ENCODE data around the gene CCSER2.

CCSER2 gene

GRCh38 chr10:84469470-84469869 lies 141.1 kb downstream of the CCSER2 start:
- TF ChIP-seq, protein P1, sequence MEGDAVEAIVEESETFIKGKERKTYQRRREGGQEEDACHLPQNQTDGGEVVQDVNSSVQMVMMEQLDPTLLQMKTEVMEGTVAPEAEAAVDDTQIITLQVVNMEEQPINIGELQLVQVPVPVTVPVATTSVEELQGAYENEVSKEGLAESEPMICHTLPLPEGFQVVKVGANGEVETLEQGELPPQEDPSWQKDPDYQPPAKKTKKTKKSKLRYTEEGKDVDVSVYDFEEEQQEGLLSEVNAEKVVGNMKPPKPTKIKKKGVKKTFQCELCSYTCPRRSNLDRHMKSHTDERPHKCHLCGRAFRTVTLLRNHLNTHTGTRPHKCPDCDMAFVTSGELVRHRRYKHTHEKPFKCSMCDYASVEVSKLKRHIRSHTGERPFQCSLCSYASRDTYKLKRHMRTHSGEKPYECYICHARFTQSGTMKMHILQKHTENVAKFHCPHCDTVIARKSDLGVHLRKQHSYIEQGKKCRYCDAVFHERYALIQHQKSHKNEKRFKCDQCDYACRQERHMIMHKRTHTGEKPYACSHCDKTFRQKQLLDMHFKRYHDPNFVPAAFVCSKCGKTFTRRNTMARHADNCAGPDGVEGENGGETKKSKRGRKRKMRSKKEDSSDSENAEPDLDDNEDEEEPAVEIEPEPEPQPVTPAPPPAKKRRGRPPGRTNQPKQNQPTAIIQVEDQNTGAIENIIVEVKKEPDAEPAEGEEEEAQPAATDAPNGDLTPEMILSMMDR (IDR thresholded peaks at IDR 0.05), result no peak
- TF ChIP-seq ZFX (IDR thresholded peaks at IDR 0.05; ENCODE audit: borderline replicate concordance), result no peak
- H3K27ac ChIP-seq, result no peak overlapping the region

- no peak overlapping the region for H3K27ac ChIP-seq
- TF ChIP-seq ZFX (IDR thresholded peaks at IDR 0.05; ENCODE audit: borderline replicate concordance), result no peak
- TF ChIP-seq, protein P1 (IDR thresholded peaks at IDR 0.05), result no peak
Observed at GRCh38 chr10:84473136-84473535, 144.7 kb downstream of the CCSER2 start.

GRCh38 chr10:84477398-84478128 lies 149.2 kb downstream of the CCSER2 start:
- no peak overlapping the region for H3K27ac ChIP-seq
- TF ChIP-seq, protein P1 (IDR thresholded peaks at IDR 0.05), result no peak
- TF ChIP-seq ZFX (IDR thresholded peaks at IDR 0.05; ENCODE audit: borderline replicate concordance), result no peak

GRCh38 chr10:84478151-84478550 lies 149.8 kb downstream of the CCSER2 start:
- TF ChIP-seq, protein P1 (IDR thresholded peaks at IDR 0.05), result no peak
- no peak for TF ChIP-seq ZFX (IDR thresholded peaks at IDR 0.05; ENCODE audit: borderline replicate concordance)
- H3K27ac ChIP-seq, result no peak overlapping the region

- no peak for TF ChIP-seq ZFX (IDR thresholded peaks at IDR 0.05; ENCODE audit: borderline replicate concordance)
- TF ChIP-seq, protein P1 (IDR thresholded peaks at IDR 0.05), result no peak
- no peak overlapping the region for H3K27ac ChIP-seq
Observed at GRCh38 chr10:84478679-84479078, 150.3 kb downstream of the CCSER2 start.

DNA sequence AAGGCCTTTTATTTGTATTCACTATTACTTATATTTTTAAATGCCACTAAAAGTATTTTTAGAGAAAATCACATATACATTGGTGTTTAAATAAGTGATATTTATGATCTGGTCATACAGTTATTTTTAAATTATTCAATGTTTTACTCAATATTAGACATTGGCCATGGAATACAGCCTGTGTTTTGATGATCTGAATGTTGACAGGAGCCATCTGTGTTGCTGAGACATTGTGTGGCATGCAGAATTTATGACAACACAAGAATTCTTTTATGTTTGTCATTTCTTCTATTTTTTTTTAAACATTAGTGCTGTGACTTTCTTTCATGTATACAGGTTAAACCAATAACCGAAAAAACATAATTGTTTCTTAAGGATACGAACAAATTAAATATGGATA lies 156.2 kb downstream of the CCSER2 start:
- no peak for TF ChIP-seq ZFX (IDR thresholded peaks at IDR 0.05; ENCODE audit: borderline replicate concordance)
- TF ChIP-seq, protein P1 (IDR thresholded peaks at IDR 0.05), result no peak

DNA sequence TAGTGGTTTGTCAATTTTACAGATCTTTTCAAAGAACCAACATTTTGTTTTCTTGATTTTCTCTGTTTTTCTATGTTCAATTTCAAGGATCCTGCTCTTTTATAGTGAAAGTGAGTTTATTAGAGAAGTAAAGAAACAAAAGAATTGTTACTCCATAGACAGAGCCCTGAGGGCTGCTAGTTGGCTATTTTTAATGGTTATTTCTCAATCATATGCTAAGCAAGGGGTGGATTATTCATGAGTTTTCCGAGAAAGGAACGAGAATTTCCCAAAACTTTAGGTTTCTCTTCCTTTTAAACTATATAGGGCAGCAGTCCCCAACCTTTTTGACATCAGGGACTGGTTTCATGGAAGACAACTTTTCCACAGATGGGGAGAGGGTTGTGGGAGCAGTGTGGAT lies 165.0 kb downstream of the CCSER2 start:
- TF ChIP-seq, protein P1 (IDR thresholded peaks at IDR 0.05), result no peak
- TF ChIP-seq ZFX (IDR thresholded peaks at IDR 0.05; ENCODE audit: borderline replicate concordance), result no peak
- H3K27ac ChIP-seq, result no peak overlapping the region

More for the DNA sequence above, 156.2 kb downstream of the CCSER2 start:
- H3K27ac ChIP-seq, result no peak overlapping the region
